DMS 273 (cell line): ENCODE measurements around the gene KSR2.
"Not testable (repeated sequence)": the region's sequence is repeated elsewhere in the genome, so short reads cannot be mapped to it uniquely, and the experiment has no call there.

ENCODE experiments used
- DNase-seq: peaks from one replicate; lab custom pipeline; 2025; ENCODE audit not compliant: unreplicated experiment; lab: John Stamatoyannopoulos, UW

Gene KSR2

DNA sequence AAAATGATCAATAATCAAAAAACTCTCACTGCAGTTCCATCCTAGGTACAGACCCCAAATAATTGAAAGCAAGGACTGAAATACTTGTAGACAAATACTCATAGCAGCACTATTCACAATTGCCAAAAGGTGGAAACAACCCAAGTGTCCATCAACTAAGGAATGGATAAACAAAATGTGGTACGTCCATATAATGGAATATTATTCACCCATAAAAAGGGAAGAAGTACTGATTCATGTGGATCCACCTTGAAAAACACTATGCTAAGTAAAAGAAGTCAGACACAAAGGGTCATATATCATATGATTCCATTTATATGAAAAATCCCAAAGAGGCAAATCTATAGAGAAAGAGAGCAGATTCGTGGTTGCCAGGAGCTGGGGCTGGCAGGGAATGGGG lies 202.8 kb downstream of the KSR2 start:
- no peak for DNase-seq

DNA sequence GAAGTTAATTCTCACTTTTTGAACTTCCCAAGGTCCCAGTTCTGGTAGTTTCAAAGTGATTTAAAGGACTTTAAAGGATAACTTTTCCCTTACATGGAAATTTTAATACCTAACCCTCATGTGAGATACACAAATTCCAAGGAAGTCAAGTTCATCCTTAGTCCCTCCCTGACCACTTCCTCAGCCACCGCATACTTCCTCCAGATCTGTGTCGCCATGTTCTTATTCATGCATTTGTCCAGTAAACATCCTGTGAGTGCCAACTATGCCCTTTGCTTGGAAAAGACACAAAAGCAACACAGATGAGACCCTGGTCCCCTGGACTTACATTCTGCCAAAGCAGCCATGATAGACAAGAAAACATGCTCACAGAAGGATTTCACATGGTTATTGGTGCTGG lies 206.6 kb downstream of the KSR2 start:
- no peak for DNase-seq

DNA sequence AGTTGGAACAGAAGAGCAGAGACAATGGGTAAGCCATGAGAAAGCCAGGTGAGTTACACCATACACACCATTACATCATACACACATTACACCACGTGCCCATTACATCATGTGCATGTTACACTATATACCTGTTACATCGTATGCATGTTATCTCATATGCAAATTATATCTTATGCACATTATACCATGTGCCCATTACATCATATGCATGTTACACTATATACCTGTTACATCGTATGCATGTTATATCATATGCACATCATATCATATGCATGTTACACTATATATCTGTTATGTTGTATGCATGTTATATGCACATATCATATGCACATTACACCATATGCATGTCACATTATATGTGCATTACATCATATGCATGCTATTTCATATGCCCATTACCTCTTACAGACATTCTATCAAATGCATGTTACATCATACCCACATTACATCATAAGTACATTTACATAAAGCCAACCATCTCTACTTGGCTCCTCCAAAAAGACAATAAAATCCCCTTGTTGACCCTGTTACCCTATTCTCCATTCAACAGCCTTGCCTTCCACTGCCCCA lies 207.2 kb downstream of the KSR2 start:
- no peak for DNase-seq

- no peak for DNase-seq
Measured at GRCh38 chr12:117760990-117761389, 207.8 kb downstream of the KSR2 start.

- no peak for DNase-seq
Measured at GRCh38 chr12:117750657-117751056, 218.1 kb downstream of the KSR2 start.

DNA sequence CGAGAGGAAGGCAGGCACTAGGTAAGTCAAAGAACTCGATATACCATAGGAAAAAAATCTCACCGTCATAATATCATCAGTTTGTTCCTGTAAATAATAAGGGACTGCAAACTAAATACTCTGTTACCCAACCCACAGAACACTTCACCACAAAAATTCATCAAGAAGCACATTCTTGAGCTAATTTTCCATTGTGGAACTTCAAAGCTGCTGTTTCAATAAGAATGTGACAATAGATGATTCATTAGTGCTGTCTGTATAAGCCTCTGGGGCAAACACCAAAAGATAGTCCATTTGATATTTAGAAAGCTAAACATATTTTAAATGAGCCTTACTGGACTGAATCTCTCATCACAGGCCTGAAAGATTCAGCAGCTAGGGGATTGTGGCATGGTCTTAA lies 219.4 kb downstream of the KSR2 start:
- no peak for DNase-seq

DNA sequence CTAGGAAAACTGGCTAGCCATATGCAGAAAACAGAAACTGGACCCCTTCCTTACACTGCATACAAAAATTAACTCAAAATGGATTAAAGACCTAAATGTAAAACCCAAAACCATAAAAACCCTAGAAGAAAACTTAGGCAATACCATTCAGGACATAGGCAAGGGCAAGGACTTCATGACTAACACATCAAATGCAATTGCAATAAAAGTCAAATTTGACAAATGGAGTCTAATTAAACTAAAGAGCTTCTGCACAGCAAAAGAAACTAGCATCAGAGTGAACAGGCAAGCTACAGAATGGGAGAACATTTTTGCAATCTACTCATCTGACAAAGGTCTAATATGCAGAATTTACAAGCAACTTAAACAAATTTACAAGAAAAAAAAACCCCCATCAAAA lies 222.4 kb downstream of the KSR2 start:
- DNase-seq: not testable (repeated sequence)

- DNase-seq: no peak
Measured at GRCh38 chr12:117744418-117744817, 224.4 kb downstream of the KSR2 start.

- no peak for DNase-seq
Measured at GRCh38 chr12:117743761-117744160, 225.0 kb downstream of the KSR2 start.

DNA sequence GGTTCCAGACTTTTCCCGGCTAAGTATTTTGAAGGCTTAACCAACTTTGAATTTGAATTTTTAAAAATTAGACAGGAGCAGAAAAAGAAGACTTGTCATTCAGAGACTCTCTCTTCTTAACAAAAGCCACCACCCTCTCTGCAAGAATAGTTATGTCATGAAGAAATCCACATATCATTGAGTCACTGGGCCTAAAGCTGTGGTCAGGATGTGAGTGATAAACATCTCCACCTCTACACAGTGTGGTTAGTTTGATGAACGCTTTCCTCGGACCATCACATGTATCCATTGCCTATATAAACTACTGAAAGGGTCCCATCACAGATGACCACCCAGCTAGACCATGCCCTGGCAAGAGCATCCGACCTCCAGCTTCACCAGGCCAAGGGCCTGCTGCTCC lies 226.1 kb downstream of the KSR2 start:
- DNase-seq: no peak

GRCh38 chr12:117738233-117738632 lies 230.6 kb downstream of the KSR2 start:
- DNase-seq: no peak

DNA sequence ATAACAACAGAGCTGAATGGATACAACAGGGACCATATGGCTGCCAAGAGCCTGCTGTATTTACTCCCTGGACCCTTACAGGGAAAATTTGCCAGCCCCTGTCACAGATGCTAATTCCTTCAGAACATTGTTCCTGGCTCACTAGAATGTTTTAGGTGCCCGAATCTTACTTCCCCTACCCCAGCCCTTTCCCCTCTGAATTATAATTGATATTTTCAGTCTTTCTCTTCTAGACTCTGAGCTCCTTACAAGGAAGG lies 235.3 kb downstream of the KSR2 start:
- DNase-seq: peak; percentile 3

GRCh38 chr12:117732761-117733548 lies 235.8 kb downstream of the KSR2 start:
- DNase-seq: peak; percentile 1

GRCh38 chr12:117731131-117731530 lies 237.7 kb downstream of the KSR2 start:
- DNase-seq: not testable (repeated sequence)

DNA sequence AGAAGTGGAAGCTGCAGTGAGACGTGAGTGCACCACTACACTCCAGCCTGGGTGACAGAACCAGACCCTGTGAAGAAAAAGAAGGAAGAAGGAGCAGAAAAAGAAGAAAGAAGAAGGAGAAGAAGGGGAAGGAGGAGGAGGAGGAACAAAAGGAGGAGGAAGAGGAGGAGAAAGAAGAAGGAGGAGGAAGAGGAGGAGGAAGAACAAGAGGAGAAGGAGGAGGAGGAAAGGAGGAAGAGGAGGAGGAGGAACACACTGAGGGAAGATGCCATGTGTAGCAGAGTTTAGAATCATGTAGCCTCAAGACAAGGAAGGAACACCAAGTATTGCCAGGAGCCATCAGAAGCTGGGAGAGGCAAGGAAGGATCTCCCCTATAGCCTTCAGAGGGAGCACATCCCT lies 241.5 kb downstream of the KSR2 start:
- DNase-seq: no peak

- no peak for DNase-seq
Measured at GRCh38 chr12:117724543-117724942, 244.2 kb downstream of the KSR2 start.

- DNase-seq: no peak
Measured at GRCh38 chr12:117718559-117718958, 250.2 kb downstream of the KSR2 start.

DNA sequence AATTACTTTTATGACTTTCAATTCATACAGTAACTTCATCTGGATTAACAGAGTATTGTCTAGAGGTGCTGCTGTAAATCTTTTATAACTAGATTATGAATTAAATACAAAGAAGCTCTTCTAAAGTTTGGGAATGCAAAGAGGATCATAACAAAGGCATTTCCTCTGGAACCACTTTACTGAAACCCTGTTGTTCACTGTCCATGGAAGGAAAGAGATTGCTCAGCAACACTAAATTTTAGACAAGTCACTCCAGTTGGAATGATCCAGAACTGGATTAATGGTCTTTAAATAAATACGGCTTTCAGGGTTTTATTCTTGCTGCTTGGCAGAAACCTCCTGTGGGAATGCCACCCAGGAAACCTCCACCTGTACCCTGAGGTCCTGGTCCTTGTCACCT lies 250.6 kb downstream of the KSR2 start:
- DNase-seq: no peak

GRCh38 chr12:117714203-117714602 lies 254.6 kb downstream of the KSR2 start:
- no peak for DNase-seq

DNA sequence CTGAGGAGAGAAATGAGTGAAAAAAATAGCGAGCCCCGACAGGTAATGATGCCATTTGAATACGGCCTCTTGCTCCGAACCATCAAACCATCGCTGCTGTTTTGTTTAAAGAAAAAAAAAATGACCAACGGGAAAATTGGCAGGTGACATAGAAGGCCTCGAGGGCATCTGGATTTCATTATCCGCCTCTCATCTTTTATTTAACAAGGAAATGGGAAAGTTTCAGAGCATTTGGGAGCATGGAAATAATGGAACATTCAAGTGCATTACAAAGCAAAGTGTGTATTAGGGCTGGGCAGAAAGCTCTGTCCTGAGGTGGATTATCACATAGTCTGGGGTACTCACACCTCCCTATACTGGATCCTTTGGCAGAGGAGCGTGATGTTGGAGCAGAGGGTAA lies 258.7 kb downstream of the KSR2 start:
- DNase-seq: no peak

GRCh38 chr12:117707861-117708260 lies 260.9 kb downstream of the KSR2 start:
- DNase-seq: no peak

DNA sequence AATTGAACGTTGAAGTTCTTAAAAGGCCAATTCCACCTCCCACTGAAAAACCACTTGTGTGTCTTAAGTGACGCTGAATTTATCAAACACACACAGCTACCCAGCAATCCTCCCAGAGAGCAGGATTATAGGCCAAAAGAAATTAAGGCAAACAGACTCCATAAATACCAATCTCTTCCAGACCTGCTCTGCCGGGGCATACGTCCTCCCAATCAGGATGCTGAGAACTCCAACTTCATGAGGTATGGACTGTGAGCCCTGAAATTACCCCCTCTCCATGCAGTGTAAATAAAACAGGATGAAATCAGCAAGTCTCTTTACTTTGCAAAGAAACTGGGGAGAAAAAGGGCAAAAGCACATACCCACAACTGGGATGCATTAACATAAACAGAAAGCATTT lies 265.2 kb downstream of the KSR2 start:
- DNase-seq: no peak

- DNase-seq: no peak
Measured at GRCh38 chr12:117702741-117703140, 266.0 kb downstream of the KSR2 start.
